OCI-LY3 (cell line): ENCODE data around the gene GRID1.

Source experiments
- H2AFZ ChIP-seq: fragments of 200-600, 300-600 bp; shearing (Covaris generic); 2 replicates; pipeline ENCODE4 v1.6.0; 2014; ENCODE audit warnings: antibody characterized with exemption, low read depth, low read length
- H3K27ac ChIP-seq: fragments of 200-600, 300-600 bp; sonication (generic); 2 replicates; pipeline ENCODE4 v1.5.1; 2014; ENCODE audit warnings: mild to moderate bottlenecking, low read length, moderate library complexity, mixed read lengths
- H3K27me3 ChIP-seq: fragments of 200-600, 300-600 bp; sonication (generic); 2 replicates; pipeline ENCODE4 v1.6.1; 2014; ENCODE audit warnings: low read depth, low read length, mixed read lengths
- H3K36me3 ChIP-seq: fragments of 200-600, 300-600 bp; sonication (generic); replicated peaks from 2 replicates; pipeline ENCODE3; 2014; ENCODE audit warnings: low read depth, low read length, mixed read lengths
- H3K4me1 ChIP-seq: fragments of 300-600, 200-600 bp; sonication (generic); 2 replicates; pipeline ENCODE4 v1.6.1; 2014; ENCODE audit warnings: low read length, mixed read lengths
- H3K4me2 ChIP-seq: fragments of 200-600, 300-600 bp; sonication (generic); 2 replicates; pipeline ENCODE4 v1.6.1; 2014; ENCODE audit warnings: low read length, mixed read lengths
- H3K4me3 ChIP-seq: fragments of 300-600, 200-600 bp; sonication (generic); 2 replicates; pipeline ENCODE4 v1.5.1; 2014; ENCODE audit warnings: antibody characterized with exemption, mild to moderate bottlenecking, low read length, moderate library complexity
- H3K79me2 ChIP-seq: fragments of 300-600, 200-600 bp; shearing (Covaris generic); 2 replicates; pipeline ENCODE4 v1.6.1; 2014; ENCODE audit warnings: mild to moderate bottlenecking, low read length, mixed read lengths
- H3K9ac ChIP-seq: fragments of 300-600, 200-600 bp; shearing (Covaris generic); 2 replicates; pipeline ENCODE4 v1.6.0; 2014; ENCODE audit warnings: mild to moderate bottlenecking, low read length, moderate library complexity
- H3K9me3 ChIP-seq: fragments of 200-600, 300-600 bp; shearing (Covaris generic); 2 replicates; pipeline ENCODE4 v1.6.1; 2014; ENCODE audit warnings: low read length, mixed read lengths; ENCODE audit not compliant: insufficient read depth
- H4K20me1 ChIP-seq: fragments of 200-600, 300-600 bp; sonication (generic); 2 replicates; pipeline ENCODE4 v1.6.1; 2016; ENCODE audit warnings: low read length, mixed read lengths; ENCODE audit not compliant: insufficient read depth
- EZH2phosphoT487 ChIP-seq: fragments of 200-600 bp; shearing (Covaris generic); IDR thresholded peaks from 2 replicates; pipeline ENCODE4 v1.6.1; 2018; ENCODE audit warnings: antibody characterized with exemption, mixed run types, low read depth
- TF ChIP-seq, protein P1 (sequence below): fragments of 200-600, 300-600 bp; sonication (generic); IDR thresholded peaks from 2 replicates; pipeline ENCODE4 v1.5.1; 2014; ENCODE audit warnings: antibody characterized with exemption, low read length, low read depth

The GRID1 gene

GRCh38 chr10:86137561-86137960, 229.0 kb downstream of the GRID1 start:
- no peaks in the 10 kb centered on the region for H3K79me2 ChIP-seq
- no peaks in the 10 kb centered on the region for H3K36me3 ChIP-seq
- no peak for TF ChIP-seq EZH2phosphoT487
- TF ChIP-seq, protein P1, sequence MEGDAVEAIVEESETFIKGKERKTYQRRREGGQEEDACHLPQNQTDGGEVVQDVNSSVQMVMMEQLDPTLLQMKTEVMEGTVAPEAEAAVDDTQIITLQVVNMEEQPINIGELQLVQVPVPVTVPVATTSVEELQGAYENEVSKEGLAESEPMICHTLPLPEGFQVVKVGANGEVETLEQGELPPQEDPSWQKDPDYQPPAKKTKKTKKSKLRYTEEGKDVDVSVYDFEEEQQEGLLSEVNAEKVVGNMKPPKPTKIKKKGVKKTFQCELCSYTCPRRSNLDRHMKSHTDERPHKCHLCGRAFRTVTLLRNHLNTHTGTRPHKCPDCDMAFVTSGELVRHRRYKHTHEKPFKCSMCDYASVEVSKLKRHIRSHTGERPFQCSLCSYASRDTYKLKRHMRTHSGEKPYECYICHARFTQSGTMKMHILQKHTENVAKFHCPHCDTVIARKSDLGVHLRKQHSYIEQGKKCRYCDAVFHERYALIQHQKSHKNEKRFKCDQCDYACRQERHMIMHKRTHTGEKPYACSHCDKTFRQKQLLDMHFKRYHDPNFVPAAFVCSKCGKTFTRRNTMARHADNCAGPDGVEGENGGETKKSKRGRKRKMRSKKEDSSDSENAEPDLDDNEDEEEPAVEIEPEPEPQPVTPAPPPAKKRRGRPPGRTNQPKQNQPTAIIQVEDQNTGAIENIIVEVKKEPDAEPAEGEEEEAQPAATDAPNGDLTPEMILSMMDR = no peak
- no peaks in the 10 kb centered on the region for H3K9me3 ChIP-seq
- H3K27me3 ChIP-seq = no peaks in the 10 kb centered on the region
- no peak overlapping the region for H2AFZ ChIP-seq
- no peaks in the 10 kb centered on the region for H3K4me1 ChIP-seq
- no peak overlapping the region for H3K9ac ChIP-seq
- no peak overlapping the region for H3K4me3 ChIP-seq
- no peaks in the 10 kb centered on the region for H4K20me1 ChIP-seq
- no peak overlapping the region for H3K27ac ChIP-seq
- H3K4me2 ChIP-seq = no peak overlapping the region

GRCh38 chr10:86136934-86137333, 229.7 kb downstream of the GRID1 start:
- H2AFZ ChIP-seq = no peak overlapping the region
- no peaks in the 10 kb centered on the region for H4K20me1 ChIP-seq
- H3K27me3 ChIP-seq = no peaks in the 10 kb centered on the region
- H3K36me3 ChIP-seq = no peaks in the 10 kb centered on the region
- no peak for TF ChIP-seq EZH2phosphoT487
- TF ChIP-seq, protein P1 = no peak
- no peak overlapping the region for H3K4me3 ChIP-seq
- H3K9me3 ChIP-seq = no peaks in the 10 kb centered on the region
- no peak overlapping the region for H3K4me2 ChIP-seq
- H3K4me1 ChIP-seq = no peaks in the 10 kb centered on the region
- no peaks in the 10 kb centered on the region for H3K79me2 ChIP-seq
- no peak overlapping the region for H3K9ac ChIP-seq
- H3K27ac ChIP-seq = no peak overlapping the region

GRCh38 chr10:86135191-86135590, 231.4 kb downstream of the GRID1 start:
- Histone ChIP-seq H3K9ac (no peak overlapping the region), H2AFZ (no peak overlapping the region), H3K27ac (no peak overlapping the region), H3K79me2 (no peaks in the 10 kb centered on the region), H3K27me3 (no peaks in the 10 kb centered on the region), H3K36me3 (no peaks in the 10 kb centered on the region), H3K4me1 (no peaks in the 10 kb centered on the region), H3K9me3 (no peaks in the 10 kb centered on the region), H3K4me2 (no peak overlapping the region), H3K4me3 (no peak overlapping the region), H4K20me1 (no peaks in the 10 kb centered on the region)
- TF ChIP-seq, protein P1 = no peak
- no peak for TF ChIP-seq EZH2phosphoT487

DNA sequence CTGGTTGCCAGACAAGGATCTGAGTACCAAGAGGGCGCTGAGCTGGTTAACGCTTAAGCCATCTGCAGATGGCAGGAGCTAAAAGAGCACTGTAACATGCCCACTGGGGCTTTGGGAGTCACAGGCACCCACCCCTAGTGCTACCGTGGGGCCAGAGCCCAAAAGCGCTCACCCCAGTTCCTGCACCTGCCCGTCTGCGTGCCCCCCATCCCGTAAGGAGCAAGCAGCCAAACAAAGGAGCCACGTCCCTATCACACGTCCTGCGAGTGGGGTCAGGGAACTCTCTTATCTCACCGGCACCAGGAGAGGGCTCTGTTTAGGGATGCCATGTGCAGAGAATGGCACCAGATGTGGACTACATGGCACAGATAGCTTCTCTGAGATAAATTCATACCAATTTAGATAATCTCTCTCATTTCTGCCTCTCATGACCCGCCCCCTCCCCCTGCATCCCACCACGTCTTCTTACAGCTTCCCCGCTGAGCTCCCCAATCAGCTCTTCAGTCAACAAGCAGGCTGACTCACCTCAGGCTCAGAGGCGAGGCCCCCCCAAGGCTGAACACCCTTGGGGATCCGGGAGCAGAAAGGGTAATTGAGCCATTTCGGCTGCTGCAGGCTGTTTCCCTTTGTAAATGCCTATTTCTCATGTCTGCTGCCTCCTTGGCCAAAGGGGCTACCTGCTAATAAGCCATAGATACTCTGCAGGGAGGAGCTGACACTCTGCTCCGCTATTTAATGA, 235.7 kb downstream of the GRID1 start:
- no peak overlapping the region for H3K4me3 ChIP-seq
- H3K9ac ChIP-seq = no peak overlapping the region
- H2AFZ ChIP-seq = no peak overlapping the region
- H4K20me1 ChIP-seq = no peaks in the 10 kb centered on the region
- H3K27me3 ChIP-seq = peaks cover 4% of the 10 kb centered on the region; the same call in 1 of the 2 replicates
- no peaks in the 10 kb centered on the region for H3K79me2 ChIP-seq
- no peaks in the 10 kb centered on the region for H3K9me3 ChIP-seq
- no peak overlapping the region for H3K27ac ChIP-seq
- no peak overlapping the region for H3K4me2 ChIP-seq
- TF ChIP-seq, protein P1 = no peak
- TF ChIP-seq EZH2phosphoT487 = no peak
- no peaks in the 10 kb centered on the region for H3K4me1 ChIP-seq
- no peaks in the 10 kb centered on the region for H3K36me3 ChIP-seq
